DND-41 (cell line): ENCODE measurements around the gene DPP9.

Source experiments
- ATAC-seq: fragments of 200-7000 bp; cut with Tn5 transposase; 3 replicates; pipeline ENCODE4 v1.9.1; 2021; ENCODE audit warnings: low read depth; ENCODE audit not compliant: insufficient read depth
- DNase-seq: peaks from one replicate; pipeline ENCODE4 v3.0.0-alpha.2; 2020
- H2AFZ ChIP-seq: 2 replicates; pipeline ENCODE4 v1.6.0; 2012; ENCODE audit warnings: low read depth, low read length
- H3K27ac ChIP-seq: 2 replicates; pipeline ENCODE4 v1.5.1; 2012; ENCODE audit warnings: low read length, inconsistent platforms
- H3K27me3 ChIP-seq: fragments of 200-600 bp; sonication (generic); 2 replicates; pipeline ENCODE4 v1.6.0; 2012; ENCODE audit warnings: low read length, mild to moderate bottlenecking, inconsistent platforms; ENCODE audit not compliant: insufficient read depth, poor library complexity
- H3K36me3 ChIP-seq: 2 replicates; pipeline ENCODE4 v1.5.1; 2012; ENCODE audit warnings: low read length, inconsistent platforms; ENCODE audit not compliant: insufficient read depth
- H3K4me1 ChIP-seq: 2 replicates; pipeline ENCODE4 v1.5.1; 2012; ENCODE audit warnings: mild to moderate bottlenecking, low read length; ENCODE audit not compliant: insufficient read depth
- H3K4me2 ChIP-seq: 2 replicates; pipeline ENCODE4 v1.6.0; 2012; ENCODE audit warnings: mild to moderate bottlenecking, moderate library complexity, low read length, inconsistent platforms; ENCODE audit not compliant: insufficient read depth
- H3K4me3 ChIP-seq, 2 experiments: fragments of 200-600 bp in 1 of 2; shearing (Covaris generic) in 1 of 2; 2 replicates each; pipeline ENCODE4 v1.5.1; 2012 to 2016; ENCODE audit warnings: inconsistent platforms in 2 of 2, low read length in 2 of 2, mild to moderate bottlenecking in 2 of 2, low read depth in 1 of 2, moderate library complexity in 1 of 2
- H3K79me2 ChIP-seq: 2 replicates; pipeline ENCODE4 v1.6.0; 2012; ENCODE audit warnings: low read length, inconsistent platforms; ENCODE audit not compliant: insufficient read depth
- H3K9ac ChIP-seq: 2 replicates; pipeline ENCODE4 v1.6.0; 2012; ENCODE audit warnings: low read depth, mild to moderate bottlenecking, inconsistent platforms, low read length, moderate library complexity
- H3K9me3 ChIP-seq: 2 replicates; pipeline ENCODE4 v1.5.1; 2012; ENCODE audit warnings: low read length, moderate library complexity, mild to moderate bottlenecking, inconsistent platforms; ENCODE audit not compliant: insufficient read depth, severe bottlenecking
- H4K20me1 ChIP-seq: 2 replicates; pipeline ENCODE4 v1.6.0; 2012; ENCODE audit warnings: low read length; ENCODE audit not compliant: insufficient read depth
- EZH2 ChIP-seq: IDR thresholded peaks from 3 replicates; pipeline ENCODE4 v1.6.1; 2012; ENCODE audit warnings: borderline replicate concordance, low read depth, mild to moderate bottlenecking, moderate library complexity, low read length, inconsistent platforms; ENCODE audit not compliant: severe bottlenecking
- TF ChIP-seq, protein P1 (sequence below): IDR thresholded peaks from 2 replicates; pipeline ENCODE4 v1.5.1; 2012; ENCODE audit warnings: borderline replicate concordance, low read length, moderate library complexity, mild to moderate bottlenecking; ENCODE audit not compliant: poor library complexity, severe bottlenecking; ENCODE audit errors: extremely low read depth

Gene DPP9

DNA sequence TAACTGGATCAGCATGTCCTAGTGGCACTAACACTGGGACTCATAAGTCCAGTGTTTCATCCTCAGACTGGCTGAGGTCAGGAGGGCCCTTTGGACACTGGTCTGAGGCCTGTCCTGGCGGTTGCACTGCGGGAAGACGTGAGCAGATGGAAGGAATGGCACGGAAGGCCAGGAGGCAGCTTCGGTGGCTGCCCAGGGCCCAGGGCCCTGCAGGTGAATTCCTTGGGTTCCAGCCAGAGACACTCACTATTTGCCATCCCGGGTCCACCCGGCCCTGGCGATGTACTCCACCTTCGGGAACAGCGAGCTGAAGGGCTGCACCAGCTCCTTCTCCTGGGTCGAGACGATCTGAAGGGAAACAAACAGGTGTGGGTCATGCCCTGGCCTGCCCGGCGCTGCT lies 26.3 kb downstream of the DPP9 start:
- H3K27me3 ChIP-seq: no peaks in the 10 kb centered on the region
- H3K4me1 ChIP-seq: no peaks in the 10 kb centered on the region
- peaks cover 13% of the 10 kb centered on the region for H4K20me1 ChIP-seq
- no peak for ATAC-seq
- H3K36me3 ChIP-seq: peaks cover 88% of the 10 kb centered on the region
- DNase-seq: no peak
- H3K79me2 ChIP-seq: no peaks in the 10 kb centered on the region
- H3K9ac ChIP-seq: no peak overlapping the region
- no peaks in the 10 kb centered on the region for H3K9me3 ChIP-seq
- H3K4me3 ChIP-seq: no peak overlapping the region
- no peak overlapping the region for H3K4me2 ChIP-seq
- H2AFZ ChIP-seq: no peak overlapping the region
- no peak overlapping the region for H3K27ac ChIP-seq
- TF ChIP-seq, protein P1, sequence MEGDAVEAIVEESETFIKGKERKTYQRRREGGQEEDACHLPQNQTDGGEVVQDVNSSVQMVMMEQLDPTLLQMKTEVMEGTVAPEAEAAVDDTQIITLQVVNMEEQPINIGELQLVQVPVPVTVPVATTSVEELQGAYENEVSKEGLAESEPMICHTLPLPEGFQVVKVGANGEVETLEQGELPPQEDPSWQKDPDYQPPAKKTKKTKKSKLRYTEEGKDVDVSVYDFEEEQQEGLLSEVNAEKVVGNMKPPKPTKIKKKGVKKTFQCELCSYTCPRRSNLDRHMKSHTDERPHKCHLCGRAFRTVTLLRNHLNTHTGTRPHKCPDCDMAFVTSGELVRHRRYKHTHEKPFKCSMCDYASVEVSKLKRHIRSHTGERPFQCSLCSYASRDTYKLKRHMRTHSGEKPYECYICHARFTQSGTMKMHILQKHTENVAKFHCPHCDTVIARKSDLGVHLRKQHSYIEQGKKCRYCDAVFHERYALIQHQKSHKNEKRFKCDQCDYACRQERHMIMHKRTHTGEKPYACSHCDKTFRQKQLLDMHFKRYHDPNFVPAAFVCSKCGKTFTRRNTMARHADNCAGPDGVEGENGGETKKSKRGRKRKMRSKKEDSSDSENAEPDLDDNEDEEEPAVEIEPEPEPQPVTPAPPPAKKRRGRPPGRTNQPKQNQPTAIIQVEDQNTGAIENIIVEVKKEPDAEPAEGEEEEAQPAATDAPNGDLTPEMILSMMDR: no peak
- TF ChIP-seq EZH2: no peak

DNA sequence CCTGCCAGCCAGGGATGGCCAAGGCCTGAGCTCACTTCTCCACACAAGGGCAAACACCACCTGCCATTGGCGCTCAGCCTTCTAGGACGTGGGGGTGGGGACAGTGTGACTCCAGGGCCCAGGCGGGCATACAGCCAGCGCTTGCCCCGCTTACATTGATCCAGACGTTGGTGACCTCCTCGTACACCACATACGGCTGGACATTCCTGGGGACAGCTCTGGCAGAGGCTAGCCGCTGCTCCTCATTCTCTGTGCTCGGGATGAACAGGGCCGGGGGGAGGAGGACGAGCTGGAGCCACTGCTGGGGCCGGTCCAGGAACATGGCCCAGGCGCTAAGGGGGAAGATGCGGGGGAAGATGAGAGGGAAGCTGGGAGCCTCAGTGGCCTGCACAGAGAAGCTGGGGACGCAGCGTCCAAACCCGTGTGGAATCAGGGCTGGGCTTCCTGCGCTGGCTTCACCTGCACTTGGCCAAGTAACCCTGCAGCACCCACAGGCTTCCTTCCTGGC lies 28.4 kb downstream of the DPP9 start:
- peaks cover 10% of the 10 kb centered on the region for H4K20me1 ChIP-seq
- ATAC-seq (no peak), DNase-seq (no peak)
- no peak overlapping the region for H3K27ac ChIP-seq
- H3K9ac ChIP-seq: no peak overlapping the region
- H3K4me2 ChIP-seq: no peak overlapping the region
- no peaks in the 10 kb centered on the region for H3K4me1 ChIP-seq
- no peak overlapping the region for H3K4me3 ChIP-seq
- H3K9me3 ChIP-seq: no peaks in the 10 kb centered on the region
- no peak overlapping the region for H2AFZ ChIP-seq
- H3K36me3 ChIP-seq: peaks cover 84% of the 10 kb centered on the region
- H3K27me3 ChIP-seq: no peaks in the 10 kb centered on the region
- no peaks in the 10 kb centered on the region for H3K79me2 ChIP-seq
- TF ChIP-seq EZH2: no peak
- TF ChIP-seq, protein P1: no peak

DNA sequence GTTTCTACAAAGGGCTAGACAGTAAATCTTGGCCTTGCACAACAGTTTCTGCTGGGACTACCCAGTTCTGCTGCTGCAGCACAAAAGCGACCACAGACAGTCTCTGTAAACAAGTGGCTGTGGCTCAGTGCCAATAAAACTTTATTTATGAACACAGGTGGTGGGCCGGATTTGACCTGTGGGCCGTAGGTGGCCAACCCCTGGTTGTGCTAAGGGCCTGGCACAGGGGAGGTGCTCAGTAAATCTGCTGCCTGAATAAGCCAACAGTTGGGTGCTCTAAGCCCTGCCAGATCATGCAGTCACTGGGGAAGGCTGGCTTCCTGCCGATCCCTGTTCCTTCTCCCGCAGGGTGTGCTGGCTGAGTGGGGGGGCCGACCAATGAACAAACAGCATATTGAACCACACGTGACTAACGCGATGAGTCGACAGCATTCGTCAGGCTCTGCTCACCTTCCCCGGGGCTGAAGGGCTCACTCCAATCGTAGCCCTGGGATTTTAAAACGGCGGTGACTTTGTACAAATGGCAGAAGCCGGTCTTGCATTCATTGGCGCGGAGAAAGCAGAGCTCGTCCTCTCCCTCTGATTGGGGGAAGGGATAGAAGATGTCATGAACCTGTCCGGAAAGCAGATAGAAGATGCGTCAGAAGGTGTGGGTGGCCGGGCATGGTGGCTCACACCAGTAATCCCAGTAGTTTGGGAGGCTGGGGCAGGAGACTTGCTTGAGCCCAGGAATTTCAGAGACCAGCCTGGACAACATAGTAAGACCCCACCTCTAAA lies 29.2 kb downstream of the DPP9 start:
- no peaks in the 10 kb centered on the region for H3K27me3 ChIP-seq
- no peak overlapping the region for H3K4me3 ChIP-seq
- H3K36me3 ChIP-seq: peaks cover 84% of the 10 kb centered on the region
- no peak overlapping the region for H3K4me2 ChIP-seq
- TF ChIP-seq, protein P1: no peak
- TF ChIP-seq EZH2: no peak
- no peak for DNase-seq
- H3K79me2 ChIP-seq: no peaks in the 10 kb centered on the region
- no peak overlapping the region for H2AFZ ChIP-seq
- H3K4me1 ChIP-seq: no peaks in the 10 kb centered on the region
- no peak overlapping the region for H3K27ac ChIP-seq
- H4K20me1 ChIP-seq: peaks cover 10% of the 10 kb centered on the region
- no peak for ATAC-seq
- no peak overlapping the region for H3K9ac ChIP-seq
- H3K9me3 ChIP-seq: no peaks in the 10 kb centered on the region
